OCI-LY3 (cell line): Measurements from ENCODE around the gene SFXN4.
"Not testable (repeated sequence)": the region's sequence is repeated elsewhere in the genome, so short reads cannot be mapped to it uniquely, and the experiment has no call there.

Experiments
- H2AFZ ChIP-seq: fragments of 200-600, 300-600 bp; shearing (Covaris generic); 2 replicates; pipeline ENCODE4 v1.6.0; 2014; ENCODE audit warnings: antibody characterized with exemption, low read depth, low read length
- H3K27ac ChIP-seq: fragments of 200-600, 300-600 bp; sonication (generic); 2 replicates; pipeline ENCODE4 v1.5.1; 2014; ENCODE audit warnings: mild to moderate bottlenecking, low read length, moderate library complexity, mixed read lengths
- H3K27me3 ChIP-seq: fragments of 200-600, 300-600 bp; sonication (generic); 2 replicates; pipeline ENCODE4 v1.6.1; 2014; ENCODE audit warnings: low read depth, low read length, mixed read lengths
- H3K36me3 ChIP-seq: fragments of 200-600, 300-600 bp; sonication (generic); replicated peaks from 2 replicates; pipeline ENCODE3; 2014; ENCODE audit warnings: low read depth, low read length, mixed read lengths
- H3K4me1 ChIP-seq: fragments of 300-600, 200-600 bp; sonication (generic); 2 replicates; pipeline ENCODE4 v1.6.1; 2014; ENCODE audit warnings: low read length, mixed read lengths
- H3K4me2 ChIP-seq: fragments of 200-600, 300-600 bp; sonication (generic); 2 replicates; pipeline ENCODE4 v1.6.1; 2014; ENCODE audit warnings: low read length, mixed read lengths
- H3K4me3 ChIP-seq: fragments of 300-600, 200-600 bp; sonication (generic); 2 replicates; pipeline ENCODE4 v1.5.1; 2014; ENCODE audit warnings: antibody characterized with exemption, mild to moderate bottlenecking, low read length, moderate library complexity
- H3K79me2 ChIP-seq: fragments of 300-600, 200-600 bp; shearing (Covaris generic); 2 replicates; pipeline ENCODE4 v1.6.1; 2014; ENCODE audit warnings: mild to moderate bottlenecking, low read length, mixed read lengths
- H3K9ac ChIP-seq: fragments of 300-600, 200-600 bp; shearing (Covaris generic); 2 replicates; pipeline ENCODE4 v1.6.0; 2014; ENCODE audit warnings: mild to moderate bottlenecking, low read length, moderate library complexity
- H3K9me3 ChIP-seq: fragments of 200-600, 300-600 bp; shearing (Covaris generic); 2 replicates; pipeline ENCODE4 v1.6.1; 2014; ENCODE audit warnings: low read length, mixed read lengths; ENCODE audit not compliant: insufficient read depth
- H4K20me1 ChIP-seq: fragments of 200-600, 300-600 bp; sonication (generic); 2 replicates; pipeline ENCODE4 v1.6.1; 2016; ENCODE audit warnings: low read length, mixed read lengths; ENCODE audit not compliant: insufficient read depth
- EZH2phosphoT487 ChIP-seq: fragments of 200-600 bp; shearing (Covaris generic); IDR thresholded peaks from 2 replicates; pipeline ENCODE4 v1.6.1; 2018; ENCODE audit warnings: antibody characterized with exemption, mixed run types, low read depth
- TF ChIP-seq, protein P1 (sequence below): fragments of 200-600, 300-600 bp; sonication (generic); IDR thresholded peaks from 2 replicates; pipeline ENCODE4 v1.5.1; 2014; ENCODE audit warnings: antibody characterized with exemption, low read length, low read depth

SFXN4 gene

GRCh38 chr10:119153661-119154060 is 11.9 kb downstream of the SFXN4 start:
- TF ChIP-seq, protein P1, sequence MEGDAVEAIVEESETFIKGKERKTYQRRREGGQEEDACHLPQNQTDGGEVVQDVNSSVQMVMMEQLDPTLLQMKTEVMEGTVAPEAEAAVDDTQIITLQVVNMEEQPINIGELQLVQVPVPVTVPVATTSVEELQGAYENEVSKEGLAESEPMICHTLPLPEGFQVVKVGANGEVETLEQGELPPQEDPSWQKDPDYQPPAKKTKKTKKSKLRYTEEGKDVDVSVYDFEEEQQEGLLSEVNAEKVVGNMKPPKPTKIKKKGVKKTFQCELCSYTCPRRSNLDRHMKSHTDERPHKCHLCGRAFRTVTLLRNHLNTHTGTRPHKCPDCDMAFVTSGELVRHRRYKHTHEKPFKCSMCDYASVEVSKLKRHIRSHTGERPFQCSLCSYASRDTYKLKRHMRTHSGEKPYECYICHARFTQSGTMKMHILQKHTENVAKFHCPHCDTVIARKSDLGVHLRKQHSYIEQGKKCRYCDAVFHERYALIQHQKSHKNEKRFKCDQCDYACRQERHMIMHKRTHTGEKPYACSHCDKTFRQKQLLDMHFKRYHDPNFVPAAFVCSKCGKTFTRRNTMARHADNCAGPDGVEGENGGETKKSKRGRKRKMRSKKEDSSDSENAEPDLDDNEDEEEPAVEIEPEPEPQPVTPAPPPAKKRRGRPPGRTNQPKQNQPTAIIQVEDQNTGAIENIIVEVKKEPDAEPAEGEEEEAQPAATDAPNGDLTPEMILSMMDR: no peak
- no peak for TF ChIP-seq EZH2phosphoT487
- no peak overlapping the region for H3K9ac ChIP-seq
- H2AFZ ChIP-seq: no peak overlapping the region
- H4K20me1 ChIP-seq: no peaks in the 10 kb centered on the region
- H3K4me1 ChIP-seq: no peaks in the 10 kb centered on the region
- no peaks in the 10 kb centered on the region for H3K9me3 ChIP-seq
- no peaks in the 10 kb centered on the region for H3K79me2 ChIP-seq
- no peak overlapping the region for H3K4me3 ChIP-seq
- H3K36me3 ChIP-seq: peaks cover 26% of the 10 kb centered on the region
- H3K4me2 ChIP-seq: no peak overlapping the region
- no peak overlapping the region for H3K27ac ChIP-seq
- H3K27me3 ChIP-seq: no peaks in the 10 kb centered on the region

DNA sequence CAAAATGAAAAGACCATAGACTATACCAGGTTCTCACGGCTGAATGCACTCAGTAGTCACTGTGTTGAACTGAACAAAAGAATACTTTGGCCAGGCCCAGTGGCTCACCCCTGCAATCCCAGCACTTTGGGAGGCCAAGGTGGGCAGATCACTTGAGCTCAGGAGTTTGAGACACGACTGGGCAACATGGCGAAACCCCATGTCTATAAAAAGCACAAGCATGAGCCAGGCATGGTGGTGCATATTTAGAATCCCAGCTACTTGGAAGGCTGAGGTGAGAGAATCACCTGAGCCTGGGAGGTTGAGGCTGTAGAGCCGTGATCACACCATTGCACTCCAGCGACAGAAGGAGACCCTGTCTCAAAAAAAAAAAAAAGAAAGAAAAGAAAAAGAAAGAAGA is 12.5 kb downstream of the SFXN4 start:
- H3K4me1 ChIP-seq: no peaks in the 10 kb centered on the region
- no peaks in the 10 kb centered on the region for H3K9me3 ChIP-seq
- no peak overlapping the region for H3K4me3 ChIP-seq
- H3K9ac ChIP-seq: no peak overlapping the region
- TF ChIP-seq EZH2phosphoT487: no peak
- TF ChIP-seq, protein P1: no peak
- peaks cover 26% of the 10 kb centered on the region for H3K36me3 ChIP-seq
- no peaks in the 10 kb centered on the region for H4K20me1 ChIP-seq
- no peak overlapping the region for H3K27ac ChIP-seq
- no peak overlapping the region for H3K4me2 ChIP-seq
- no peak overlapping the region for H2AFZ ChIP-seq
- H3K79me2 ChIP-seq: no peaks in the 10 kb centered on the region
- H3K27me3 ChIP-seq: no peaks in the 10 kb centered on the region

- not testable (repeated sequence) for H4K20me1 ChIP-seq, H3K4me1 ChIP-seq, H3K4me3 ChIP-seq, H3K9ac ChIP-seq, H3K27ac ChIP-seq, H3K4me2 ChIP-seq, H3K79me2 ChIP-seq, H2AFZ ChIP-seq, H3K27me3 ChIP-seq, H3K9me3 ChIP-seq
- peaks cover 22% of the 10 kb centered on the region for H3K36me3 ChIP-seq
Measured at GRCh38 chr10:119151601-119152000, 13.9 kb downstream of the SFXN4 start.

- H3K27me3 ChIP-seq: no peaks in the 10 kb centered on the region
- H3K9ac ChIP-seq: no peak overlapping the region
- H3K4me1 ChIP-seq: no peaks in the 10 kb centered on the region
- no peak overlapping the region for H3K27ac ChIP-seq
- no peak for TF ChIP-seq EZH2phosphoT487
- H2AFZ ChIP-seq: no peak overlapping the region
- no peaks in the 10 kb centered on the region for H4K20me1 ChIP-seq
- no peak overlapping the region for H3K4me2 ChIP-seq
- H3K9me3 ChIP-seq: no peaks in the 10 kb centered on the region
- peaks cover 11% of the 10 kb centered on the region for H3K36me3 ChIP-seq
- H3K4me3 ChIP-seq: no peak overlapping the region
- H3K79me2 ChIP-seq: no peaks in the 10 kb centered on the region
Measured at GRCh38 chr10:119149729-119150128, 15.8 kb downstream of the SFXN4 start.

DNA sequence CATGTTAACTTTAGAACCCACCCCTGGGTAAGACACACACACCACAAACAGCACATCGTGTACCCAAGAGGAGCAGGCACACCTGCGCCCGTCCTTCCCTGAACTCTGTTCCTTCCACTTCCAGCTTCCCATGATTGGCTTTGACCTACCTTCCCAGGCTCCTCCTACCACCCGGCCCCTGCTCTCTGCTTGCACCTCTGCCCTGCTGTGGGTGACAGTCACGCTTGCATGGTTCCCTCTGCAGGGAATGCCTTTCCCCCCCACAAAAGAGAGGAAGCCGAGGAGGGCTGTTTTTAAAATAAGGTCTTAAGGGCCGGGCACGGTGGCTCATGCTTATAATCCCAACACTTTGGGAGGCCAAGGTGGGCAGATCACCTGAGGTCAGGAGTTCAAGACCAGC is 16.4 kb downstream of the SFXN4 start:
- Histone ChIP-seq H3K27me3 (no peaks in the 10 kb centered on the region), H3K4me3 (no peak overlapping the region)
- no peak for TF ChIP-seq EZH2phosphoT487
- TF ChIP-seq, protein P1: no peak

More for the DNA sequence above, 16.4 kb downstream of the SFXN4 start:
- H3K79me2 ChIP-seq: no peaks in the 10 kb centered on the region
- no peak overlapping the region for H3K9ac ChIP-seq
- H3K27ac ChIP-seq: no peak overlapping the region
- no peaks in the 10 kb centered on the region for H3K4me1 ChIP-seq
- no peaks in the 10 kb centered on the region for H4K20me1 ChIP-seq
- H3K36me3 ChIP-seq: peaks cover 8% of the 10 kb centered on the region
- H2AFZ ChIP-seq: no peak overlapping the region
- no peak overlapping the region for H3K4me2 ChIP-seq
- H3K9me3 ChIP-seq: no peaks in the 10 kb centered on the region
